ENCODE measurements around the gene UGDH. TPM values are rescaled to one million over a fixed set of nuclear protein-coding genes. Genes with fewer than 3 reads are reported as not detected.

The UGDH gene
- polyA plus RNA-seq, 1 donor (not counting 4 experiments of a cell fraction or from before 2014, with no cell fraction given), result 39.4 TPM

GRCh38 chr4:39565878-39566600 is 38.8 kb upstream of the UGDH start:
- H3K4me1 ChIP-seq (ENCODE audit: control insufficient read depth, extremely low read depth, insufficient read depth, low read length), result peaks cover 25% of the 10 kb centered on the region
- H3K9me3 ChIP-seq (ENCODE audit: control insufficient read depth, low read depth, low read length), result no peaks in the 10 kb centered on the region
- H3K36me3 ChIP-seq (ENCODE audit: control insufficient read depth in 2 of 2, extremely low read depth in 1 of 2, insufficient read depth in 2 of 2, low read length in 2 of 2), result no peaks in the 10 kb centered on the region
- FAIRE-seq, result peak; percentile 48
- H3K9me1 ChIP-seq (ENCODE audit: control insufficient read depth, extremely low read depth, insufficient read depth, low read length), result no peaks in the 10 kb centered on the region
- H3K4me3 ChIP-seq (ENCODE audit: control insufficient read depth in 2 of 3, extremely low read depth in 1 of 3, insufficient read depth in 2 of 3, low read depth in 1 of 3, low read length in 3 of 3), result no peak overlapping the region
- TF ChIP-seq CTCF (optimal IDR thresholded peaks at IDR 0.05 in 1 of 3, IDR thresholded peaks at IDR 0.05 in 1 of 3, conservative IDR thresholded peaks at IDR 0.05 in 1 of 3; ENCODE audit: extremely low read depth in 1 of 3, insufficient read depth in 2 of 3, low read length in 3 of 3), result no peak
- TF ChIP-seq EZH2 (IDR thresholded peaks at IDR 0.05; ENCODE audit: low read length), result no peak
- H3K9ac ChIP-seq (ENCODE audit: control insufficient read depth, extremely low read depth, insufficient read depth, low read length), result no peak overlapping the region
- H3K27ac ChIP-seq (ENCODE audit: control insufficient read depth, insufficient read depth, low read length), result peak overlapping the region; percentile 72
- DNase-seq (ENCODE audit: low read depth, low spot score), result peak; percentile 54
- H3K79me2 ChIP-seq (ENCODE audit: control insufficient read depth, insufficient read depth, low read length), result no peaks in the 10 kb centered on the region
- peak overlapping the region; percentile 20 for H3K4me2 ChIP-seq (ENCODE audit: control insufficient read depth, extremely low read depth, insufficient read depth, low read depth, low read length)
- H3K27me3 ChIP-seq (ENCODE audit: control insufficient read depth, extremely low read depth, insufficient read depth, low read length), result no peaks in the 10 kb centered on the region
- H2AFZ ChIP-seq (ENCODE audit: control insufficient read depth, low read length), result peak overlapping the region; percentile 68
- H4K20me1 ChIP-seq (ENCODE audit: control insufficient read depth, extremely low read depth, insufficient read depth, low read length), result no peaks in the 10 kb centered on the region
- dilution Hi-C loops (cut with MboI; ENCODE audit: extremely low pct_ligation_motif_present, low sequenced_read_pairs), result no loop called here

- Histone ChIP-seq H3K4me2 (ENCODE audit: control insufficient read depth, extremely low read depth, insufficient read depth, low read depth, low read length) (no peak overlapping the region), H2AFZ (ENCODE audit: control insufficient read depth, low read length) (no peak overlapping the region), H3K4me1 (ENCODE audit: control insufficient read depth, extremely low read depth, insufficient read depth, low read length) (peaks cover 9% of the 10 kb centered on the region), H3K4me3 (ENCODE audit: control insufficient read depth in 2 of 3, extremely low read depth in 1 of 3, insufficient read depth in 2 of 3, low read depth in 1 of 3, low read length in 3 of 3) (no peak overlapping the region), H3K27ac (ENCODE audit: control insufficient read depth, insufficient read depth, low read length) (no peak overlapping the region), H3K9ac (ENCODE audit: control insufficient read depth, extremely low read depth, insufficient read depth, low read length) (no peak overlapping the region), H4K20me1 (ENCODE audit: control insufficient read depth, extremely low read depth, insufficient read depth, low read length) (no peaks in the 10 kb centered on the region), H3K9me1 (ENCODE audit: control insufficient read depth, extremely low read depth, insufficient read depth, low read length) (no peaks in the 10 kb centered on the region), H3K36me3 (ENCODE audit: control insufficient read depth in 2 of 2, extremely low read depth in 1 of 2, insufficient read depth in 2 of 2, low read length in 2 of 2) (no peaks in the 10 kb centered on the region), H3K9me3 (ENCODE audit: control insufficient read depth, low read depth, low read length) (no peaks in the 10 kb centered on the region), H3K27me3 (ENCODE audit: control insufficient read depth, extremely low read depth, insufficient read depth, low read length) (no peaks in the 10 kb centered on the region), H3K79me2 (ENCODE audit: control insufficient read depth, insufficient read depth, low read length) (no peaks in the 10 kb centered on the region)
- no peak for DNase-seq (ENCODE audit: low read depth, low spot score)
- TF ChIP-seq CTCF (optimal IDR thresholded peaks at IDR 0.05 in 1 of 3, IDR thresholded peaks at IDR 0.05 in 1 of 3, conservative IDR thresholded peaks at IDR 0.05 in 1 of 3; ENCODE audit: extremely low read depth in 1 of 3, insufficient read depth in 2 of 3, low read length in 3 of 3) (no peak), EZH2 (IDR thresholded peaks at IDR 0.05; ENCODE audit: low read length) (no peak)
- dilution Hi-C loops (cut with MboI; ENCODE audit: extremely low pct_ligation_motif_present, low sequenced_read_pairs), result no loop called here
- no peak for FAIRE-seq
These were observed 36.2 kb upstream of the UGDH start for GRCh38 chr4:39563346-39563847.
